ENCODE results near the gene FAM135A. TPM values are rescaled to one million over a fixed set of nuclear protein-coding genes. Genes with fewer than 3 reads are reported as not detected.

Gene FAM135A
- total and polyA plus RNA-seq, 10 of the 15 experiments (the other 5 are each of a cell fraction or from before 2014, with no cell fraction given) = 3.9 to 24.5 (median 13.7) TPM

GRCh38 chr6:70538376-70538775 lies 125.1 kb downstream of the FAM135A start (continued):
- TF ChIP-seq, protein P1, sequence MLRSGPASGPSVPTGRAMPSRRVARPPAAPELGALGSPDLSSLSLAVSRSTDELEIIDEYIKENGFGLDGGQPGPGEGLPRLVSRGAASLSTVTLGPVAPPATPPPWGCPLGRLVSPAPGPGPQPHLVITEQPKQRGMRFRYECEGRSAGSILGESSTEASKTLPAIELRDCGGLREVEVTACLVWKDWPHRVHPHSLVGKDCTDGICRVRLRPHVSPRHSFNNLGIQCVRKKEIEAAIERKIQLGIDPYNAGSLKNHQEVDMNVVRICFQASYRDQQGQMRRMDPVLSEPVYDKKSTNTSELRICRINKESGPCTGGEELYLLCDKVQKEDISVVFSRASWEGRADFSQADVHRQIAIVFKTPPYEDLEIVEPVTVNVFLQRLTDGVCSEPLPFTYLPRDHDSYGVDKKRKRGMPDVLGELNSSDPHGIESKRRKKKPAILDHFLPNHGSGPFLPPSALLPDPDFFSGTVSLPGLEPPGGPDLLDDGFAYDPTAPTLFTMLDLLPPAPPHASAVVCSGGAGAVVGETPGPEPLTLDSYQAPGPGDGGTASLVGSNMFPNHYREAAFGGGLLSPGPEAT (IDR thresholded peaks at IDR 0.05; ENCODE audit: low read depth) = peak; percentile 20; the same call in 1 of the 2 replicates
- 0 out of 2 replicates have a peak, but pooled peaks have one; percentile 17 for TF ChIP-seq SMARCA5 (IDR thresholded peaks at IDR 0.05)

DNA sequence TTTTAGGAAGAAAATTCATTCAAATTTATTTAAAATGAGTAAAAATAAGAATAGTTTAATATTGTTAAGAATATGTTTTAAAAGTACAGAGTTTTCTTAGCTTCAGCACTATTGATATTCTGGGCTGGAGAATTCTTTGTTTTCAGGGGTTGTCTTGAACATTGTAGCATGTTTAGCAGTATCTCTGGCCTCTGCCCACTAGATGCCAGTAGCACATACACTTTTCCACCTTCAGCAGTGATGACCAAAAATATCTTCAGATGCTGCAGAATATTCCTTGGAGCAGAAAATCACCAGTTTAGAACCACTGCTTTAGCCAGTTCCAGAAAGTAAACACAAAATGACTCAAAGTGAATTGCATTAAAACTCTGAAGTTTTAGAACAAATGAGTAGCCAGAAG lies 134.0 kb downstream of the FAM135A start:
- Histone ChIP-seq H3K9ac (ENCODE audit: control insufficient read depth, insufficient read depth, low read length) (no peak overlapping the region), H3K79me2 (ENCODE audit: control insufficient read depth, insufficient read depth, low read length) (no peaks in the 10 kb centered on the region), H3K9me3 (replicated peaks; ENCODE audit: control insufficient read depth, insufficient read depth, low read length) (no peaks in the 10 kb centered on the region), H3K27me3 (replicated peaks in 1 of 2; ENCODE audit: control insufficient read depth in 2 of 2, insufficient read depth in 2 of 2, low read length in 1 of 2) (no peaks in the 10 kb centered on the region), H3K4me3 (no peak overlapping the region), H3K4me1 (ENCODE audit: control insufficient read depth, insufficient read depth, low read length) (no peaks in the 10 kb centered on the region), H4K20me1 (ENCODE audit: control insufficient read depth, insufficient read depth) (no peaks in the 10 kb centered on the region), H2AFZ (ENCODE audit: control insufficient read depth, low read depth, low read length) (no peak overlapping the region), H3K4me2 (ENCODE audit: control insufficient read depth, insufficient read depth) (no peak overlapping the region), H3K27ac (ENCODE audit: control insufficient read depth, insufficient read depth) (no peak overlapping the region), H3K36me3 (ENCODE audit: control insufficient read depth in 2 of 2, insufficient read depth in 2 of 2, low read length in 1 of 2) (no peaks in the 10 kb centered on the region)
- FAIRE-seq (no peak), DNase-seq (ENCODE audit: low read depth, low spot score) (no peak), ATAC-seq (peak; percentile 50; the same call in 1 of the 3 replicates)
- BruUV-seq (replicated peaks) = no TSS peak
- ChIA-PET CTCF (interaction anchor here (0.9 to 6.4 kb wide), 8 partner anchors 10 to 337 kb away, joined by 3 to 70 read pairs (median 6); partner anchors contain the start of gene SDHAF4), POLR2A (no interaction called here), RAD21 (ENCODE audit: unreplicated experiment) (interaction anchor here (1.5 to 3.4 kb wide), 3 partner anchors 8 to 139 kb away, joined by 3 to 15 read pairs (median 8); no protein-coding TSS in a partner anchor), SMC1A (ENCODE audit: uncharacterized antibody, unreplicated experiment) (interaction anchor here (0.8 to 3.7 kb wide), 10 partner anchors 9 to 337 kb away, joined by 3 to 21 read pairs (median 4); partner anchors contain the start of gene SDHAF4)
- intact Hi-C loops (cut with micrococcal nuclease; ENCODE audit: unreplicated experiment) = loop anchor here (5.0 kb wide), 1 partner anchor 140 kb away; no protein-coding TSS in a partner anchor
- in situ Hi-C loops (cut with MboI) = no loop called here
- TF ChIP-seq RAD21 (IDR thresholded peaks at IDR 0.05; ENCODE audit: insufficient read depth, low read depth, low read length) = peak; percentile 62
- TF ChIP-seq KDM1A (IDR thresholded peaks at IDR 0.05; ENCODE audit: borderline replicate concordance) = no peak
- TF ChIP-seq SMC3 (IDR thresholded peaks at IDR 0.05; ENCODE audit: borderline replicate concordance, low read length) = peak; percentile 27; the same call in 1 of the 2 replicates
- peak; percentile 33 to 49 (median 43); a peak in 5 of 6 replicates for TF ChIP-seq CTCF (IDR thresholded peaks at IDR 0.05 in 2 of 3, conservative IDR thresholded peaks at IDR 0.05 in 1 of 3; ENCODE audit: control insufficient read depth in 2 of 3, extremely low read depth in 1 of 3, insufficient read depth in 1 of 3, low read depth in 3 of 3, low read length in 3 of 3)

All from GM12878 (cell line).